GM23248 (cell line): ENCODE results near the gene MX1. TPM values are rescaled to one million over a fixed set of nuclear protein-coding genes. Genes with fewer than 3 reads are reported as not detected.

ENCODE experiments used
- DNase-seq: peaks from one replicate; pipeline ENCODE4 v3.0.0-alpha.2; 2015
- H2AFZ ChIP-seq: fragments of 200-600 bp; sonication (generic); 2 replicates; pipeline ENCODE4 v1.6.1; 2016; ENCODE audit warnings: antibody characterized with exemption
- H3F3A ChIP-seq: fragments of 200-600 bp; sonication (generic); 2 replicates; pipeline ENCODE4 v1.6.1; 2016; ENCODE audit warnings: mild to moderate bottlenecking, antibody characterized with exemption, mixed run types; ENCODE audit not compliant: insufficient read depth
- H3K27ac ChIP-seq: fragments of 200-600 bp; sonication (generic); 2 replicates; pipeline ENCODE4 v1.5.1; 2016; ENCODE audit warnings: mild to moderate bottlenecking
- H3K27me3 ChIP-seq: fragments of 200-600 bp; sonication (generic); replicated peaks from 2 replicates; pipeline ENCODE4 v1.6.1; 2016; ENCODE audit warnings: mild to moderate bottlenecking; ENCODE audit not compliant: insufficient read depth
- H3K36me3 ChIP-seq: fragments of 200-600 bp; sonication (generic); 2 replicates; pipeline ENCODE4 v1.6.1; 2016; ENCODE audit warnings: low read depth, mild to moderate bottlenecking
- H3K4me1 ChIP-seq: fragments of 200-600 bp; sonication (generic); 2 replicates; pipeline ENCODE4 v1.6.1; 2016; ENCODE audit warnings: mild to moderate bottlenecking; ENCODE audit not compliant: insufficient read depth
- H3K4me2 ChIP-seq: fragments of 200-600 bp; sonication (generic); one replicate; pipeline ENCODE4 v1.6.1; 2016; ENCODE audit warnings: mild to moderate bottlenecking; ENCODE audit not compliant: unreplicated experiment
- H3K4me3 ChIP-seq: fragments of 200-600 bp; sonication (generic); 2 replicates; pipeline ENCODE4 v1.5.1; 2016; ENCODE audit warnings: mild to moderate bottlenecking
- H3K79me2 ChIP-seq: fragments of 200-600 bp; sonication (generic); 2 replicates; pipeline ENCODE4 v1.6.1; 2016; ENCODE audit warnings: mild to moderate bottlenecking; ENCODE audit not compliant: insufficient read depth
- H3K9ac ChIP-seq: fragments of 200-600 bp; sonication (generic); 2 replicates; pipeline ENCODE4 v1.6.1; 2016; ENCODE audit warnings: mild to moderate bottlenecking
- H3K9me2 ChIP-seq: fragments of 200-600 bp; sonication (generic); 2 replicates; pipeline ENCODE4 v1.6.1; 2016; ENCODE audit warnings: mixed run types, mild to moderate bottlenecking, moderate library complexity; ENCODE audit not compliant: insufficient read depth
- H3K9me3 ChIP-seq: fragments of 200-600 bp; sonication (generic); one replicate; pipeline ENCODE4 v1.6.1; 2017; ENCODE audit warnings: low read depth
- H4K20me1 ChIP-seq: fragments of 200-600 bp; sonication (generic); 2 replicates; pipeline ENCODE4 v1.6.0; 2016; ENCODE audit not compliant: insufficient read depth
- EZH2 ChIP-seq: fragments of 200-600 bp; sonication (generic); IDR thresholded peaks from 2 replicates; pipeline ENCODE4 v1.6.1; 2018; ENCODE audit warnings: antibody characterized with exemption, mild to moderate bottlenecking; ENCODE audit not compliant: insufficient read depth, poor library complexity, severe bottlenecking
- EZH2phosphoT487 ChIP-seq: fragments of 200-600 bp; sonication (generic); IDR thresholded peaks from 2 replicates; pipeline ENCODE4 v1.6.1; 2018; ENCODE audit warnings: antibody characterized with exemption, moderate library complexity, mild to moderate bottlenecking, low read depth; ENCODE audit not compliant: insufficient read depth
- WGBS, 2 experiments: methylation state at CpG; one replicate each; pipeline ENCODE4 v1.1.6; 2015 to 2017; ENCODE audit warnings: low lambda C conversion rate in 2 of 2, low coverage in 1 of 2; ENCODE audit errors: missing lambda C conversion rate in 2 of 2; 5-methylcytosine and 5-hydroxymethylcytosine counted together
- in situ Hi-C: fragments of 300-500 bp; cut with MboI; formaldehyde crosslinking; loops from 2 replicates; pipeline ENCODE4 v1.15.0; 2020
- polyA plus RNA-seq: library from polyadenylated mRNA; unstranded; fragments of >200 nt; fragmentation: Nextera tagmentation; extraction: Ambion mirVana; gene quantifications from 2 replicates; pipeline ENCODE4 v1.2.1, GENCODE V29; 2016
- total RNA-seq: library from RNA; depleted of rRNA; stranded (reverse); fragments of >200 nt; shearing (Covaris generic); gene quantifications from 2 replicates; pipeline ENCODE4 v1.2.3, GENCODE V29; 2014

MX1 gene
- total and polyA plus RNA-seq, 2 experiments from 2014 or later: 1.6 to 1.9 TPM

- in situ Hi-C loops: no loop called here
- Histone ChIP-seq H3K4me3 (no peak overlapping the region), H4K20me1 (no peaks in the 10 kb centered on the region), H3K79me2 (no peaks in the 10 kb centered on the region), H3K9me3 (no peaks in the 10 kb centered on the region), H3K27me3 (no peaks in the 10 kb centered on the region), H3F3A (no peaks in the 10 kb centered on the region), H3K9me2 (no peaks in the 10 kb centered on the region), H3K4me1 (no peaks in the 10 kb centered on the region), H3K36me3 (no peaks in the 10 kb centered on the region), H3K9ac (no peak overlapping the region), H3K4me2 (no peak overlapping the region), H3K27ac (no peak overlapping the region), H2AFZ (no peak overlapping the region)
- no peak for DNase-seq
- TF ChIP-seq EZH2 (no peak), EZH2phosphoT487 (no peak)
- WGBS, 2 experiments: 88 to 92% methylated on average over 4 of the region's 4 CpGs
These were observed 20.7 kb upstream of the MX1 start for GRCh38 chr21:41405321-41405720.

- Histone ChIP-seq H3K27me3 (no peaks in the 10 kb centered on the region), H3K4me3 (no peak overlapping the region), H3K9ac (no peak overlapping the region), H3K9me2 (no peaks in the 10 kb centered on the region), H3K4me1 (no peaks in the 10 kb centered on the region), H3F3A (no peaks in the 10 kb centered on the region), H3K27ac (no peak overlapping the region), H3K36me3 (no peaks in the 10 kb centered on the region), H4K20me1 (no peaks in the 10 kb centered on the region), H2AFZ (no peak overlapping the region), H3K9me3 (no peaks in the 10 kb centered on the region), H3K79me2 (no peaks in the 10 kb centered on the region), H3K4me2 (no peak overlapping the region)
- no peak for DNase-seq
- 55 to 56% methylated on average over 6 of the region's 6 CpGs for WGBS, 2 experiments
- TF ChIP-seq EZH2 (no peak), EZH2phosphoT487 (no peak)
- in situ Hi-C loops: no loop called here
These were observed 19.7 kb upstream of the MX1 start for GRCh38 chr21:41406340-41406739.

DNA sequence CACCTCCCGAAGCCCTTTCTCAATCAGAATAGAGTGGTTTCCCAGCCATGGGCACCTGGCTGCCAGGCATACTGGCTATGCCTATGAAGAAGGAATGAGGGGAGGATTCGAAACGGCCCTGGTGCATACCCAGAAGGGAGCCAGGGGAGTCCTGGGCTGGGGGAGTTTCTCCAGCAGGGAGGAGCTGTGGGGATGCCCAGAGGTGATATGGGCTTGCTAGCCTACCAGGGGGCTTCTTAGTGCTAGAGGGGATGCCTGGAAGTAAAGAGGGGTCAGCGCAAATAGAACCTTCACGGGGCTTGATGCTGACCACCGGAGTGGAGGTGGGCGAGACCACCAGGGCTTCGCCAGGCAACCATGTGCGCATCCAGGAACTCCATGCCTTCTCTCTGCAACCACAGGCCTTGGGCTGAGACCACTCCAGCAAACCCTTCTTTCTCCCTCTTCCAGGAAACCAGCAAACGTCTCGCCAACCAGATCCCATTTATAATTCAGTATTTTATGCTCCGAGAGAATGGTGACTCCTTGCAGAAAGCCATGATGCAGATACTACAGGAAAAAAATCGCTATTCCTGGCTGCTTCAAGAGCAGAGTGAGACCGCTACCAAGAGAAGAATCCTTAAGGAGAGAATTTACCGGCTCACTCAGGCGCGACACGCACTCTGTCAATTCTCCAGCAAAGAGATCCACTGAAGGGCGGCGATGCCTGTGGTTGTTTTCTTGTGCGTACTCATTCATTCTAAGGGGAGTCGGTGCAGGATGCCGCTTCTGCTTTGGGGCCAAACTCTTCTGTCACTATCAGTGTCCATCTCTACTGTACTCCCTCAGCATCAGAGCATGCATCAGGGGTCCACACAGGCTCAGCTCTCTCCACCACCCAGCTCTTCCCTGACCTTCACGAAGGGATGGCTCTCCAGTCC, 18.2 kb upstream of the MX1 start:
- TF ChIP-seq EZH2 (no peak), EZH2phosphoT487 (no peak)
- no peak overlapping the region for H3K9ac ChIP-seq
- H3K79me2 ChIP-seq: no peaks in the 10 kb centered on the region
- no peak overlapping the region for H3K4me3 ChIP-seq
- in situ Hi-C loops: no loop called here
- H3K27me3 ChIP-seq: no peaks in the 10 kb centered on the region
- H3F3A ChIP-seq: no peaks in the 10 kb centered on the region
- 81 to 82% methylated on average over 23 to 24 of the region's 24 CpGs for WGBS, 2 experiments
- no peak for DNase-seq
- no peaks in the 10 kb centered on the region for H3K9me3 ChIP-seq
- H3K9me2 ChIP-seq: no peaks in the 10 kb centered on the region
- H2AFZ ChIP-seq: no peak overlapping the region
- H3K4me2 ChIP-seq: no peak overlapping the region
- no peaks in the 10 kb centered on the region for H3K36me3 ChIP-seq
- no peak overlapping the region for H3K27ac ChIP-seq
- H3K4me1 ChIP-seq: no peaks in the 10 kb centered on the region
- H4K20me1 ChIP-seq: no peaks in the 10 kb centered on the region

GRCh38 chr21:41410361-41410760, 15.7 kb upstream of the MX1 start:
- Histone ChIP-seq H3K27ac (no peak overlapping the region), H4K20me1 (no peaks in the 10 kb centered on the region), H3K4me3 (no peak overlapping the region), H3K9me2 (no peaks in the 10 kb centered on the region), H3K79me2 (no peaks in the 10 kb centered on the region), H3K9ac (no peak overlapping the region), H2AFZ (no peak overlapping the region), H3K27me3 (peaks cover 3% of the 10 kb centered on the region; the same call in 1 of the 2 replicates), H3K36me3 (no peaks in the 10 kb centered on the region), H3K4me2 (no peak overlapping the region), H3F3A (no peaks in the 10 kb centered on the region), H3K4me1 (no peaks in the 10 kb centered on the region), H3K9me3 (no peaks in the 10 kb centered on the region)
- no peak for DNase-seq
- TF ChIP-seq EZH2phosphoT487 (no peak), EZH2 (no peak)
- 14 to 35% methylated on average over 1 of the region's 1 CpG for WGBS, 2 experiments
- in situ Hi-C loops: no loop called here
